Astrocyte of the cerebellum (primary cell): Measurements from ENCODE around the gene ARHGAP33.

ENCODE experiments used
- DNase-seq: peaks from one replicate; pipeline ENCODE4 v3.0.0-alpha.2; 2011; ENCODE audit warnings: low read depth
- H3K4me3 ChIP-seq: 2 replicates; pipeline ENCODE4 v1.5.1; 2011; ENCODE audit warnings: mild to moderate bottlenecking, low read depth, low read length, moderate library complexity
- in situ Hi-C: cut with HindIII; loops from 2 replicates; pipeline ENCODE4 v1.10.0; 2017; ENCODE audit warnings: low sequenced_read_pairs
- TF ChIP-seq, protein P1 (sequence below): IDR thresholded peaks from 2 replicates; pipeline ENCODE4 v1.5.1; 2012; ENCODE audit warnings: low read length, low read depth, moderate library complexity, mild to moderate bottlenecking; ENCODE audit errors: missing control alignments

ARHGAP33 gene

GRCh38 chr19:35775298-35776101, at the start of gene ARHGAP33:
Gene ARHGAP33, plus strand, starts transcription at chr19:35775564. Its CDS starts 95 bp downstream, at chr19:35775659.
- in situ Hi-C loops = no loop called here
- peak; percentile 93 for DNase-seq
- TF ChIP-seq, protein P1, sequence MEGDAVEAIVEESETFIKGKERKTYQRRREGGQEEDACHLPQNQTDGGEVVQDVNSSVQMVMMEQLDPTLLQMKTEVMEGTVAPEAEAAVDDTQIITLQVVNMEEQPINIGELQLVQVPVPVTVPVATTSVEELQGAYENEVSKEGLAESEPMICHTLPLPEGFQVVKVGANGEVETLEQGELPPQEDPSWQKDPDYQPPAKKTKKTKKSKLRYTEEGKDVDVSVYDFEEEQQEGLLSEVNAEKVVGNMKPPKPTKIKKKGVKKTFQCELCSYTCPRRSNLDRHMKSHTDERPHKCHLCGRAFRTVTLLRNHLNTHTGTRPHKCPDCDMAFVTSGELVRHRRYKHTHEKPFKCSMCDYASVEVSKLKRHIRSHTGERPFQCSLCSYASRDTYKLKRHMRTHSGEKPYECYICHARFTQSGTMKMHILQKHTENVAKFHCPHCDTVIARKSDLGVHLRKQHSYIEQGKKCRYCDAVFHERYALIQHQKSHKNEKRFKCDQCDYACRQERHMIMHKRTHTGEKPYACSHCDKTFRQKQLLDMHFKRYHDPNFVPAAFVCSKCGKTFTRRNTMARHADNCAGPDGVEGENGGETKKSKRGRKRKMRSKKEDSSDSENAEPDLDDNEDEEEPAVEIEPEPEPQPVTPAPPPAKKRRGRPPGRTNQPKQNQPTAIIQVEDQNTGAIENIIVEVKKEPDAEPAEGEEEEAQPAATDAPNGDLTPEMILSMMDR = no peak
- peak within 1 kb of the TSS; percentile 66 for H3K4me3 ChIP-seq

DNA sequence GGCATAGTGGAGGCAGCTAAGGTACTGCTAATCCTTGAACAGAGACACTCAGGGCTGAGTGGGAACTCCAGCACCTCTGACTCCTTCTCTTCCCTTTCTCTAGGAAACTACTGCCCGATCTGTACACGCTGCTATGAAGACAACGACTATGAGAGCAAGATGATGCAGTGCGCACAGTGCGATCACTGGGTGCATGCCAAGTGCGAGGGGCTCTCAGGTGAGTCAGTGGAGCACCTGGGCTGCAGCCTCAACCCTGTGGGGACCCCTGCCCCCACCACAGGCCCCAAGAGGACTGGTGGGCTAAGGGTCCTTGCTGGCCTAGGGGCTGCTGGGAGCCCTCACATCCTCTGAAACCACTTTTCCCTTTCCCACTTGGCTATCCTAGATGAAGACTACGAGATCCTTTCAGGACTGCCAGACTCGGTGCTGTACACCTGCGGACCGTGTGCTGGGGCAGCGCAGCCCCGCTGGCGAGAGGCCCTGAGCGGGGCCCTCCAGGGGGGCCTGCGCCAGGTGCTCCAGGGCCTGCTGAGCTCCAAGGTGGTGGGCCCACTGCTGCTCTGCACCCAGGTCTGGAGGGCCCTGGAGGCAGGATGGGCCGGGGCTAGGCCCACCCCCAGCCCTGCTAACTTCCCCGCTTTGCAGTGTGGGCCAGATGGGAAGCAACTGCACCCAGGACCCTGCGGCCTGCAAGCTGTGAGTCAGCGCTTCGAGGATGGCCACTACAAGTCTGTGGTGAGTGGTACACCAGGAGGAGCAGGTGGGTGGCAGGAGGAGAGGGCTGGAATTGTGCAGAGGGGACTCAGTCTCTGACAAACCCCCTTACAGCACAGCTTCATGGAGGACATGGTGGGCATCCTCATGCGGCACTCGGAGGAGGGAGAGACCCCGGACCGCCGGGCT, 48.1 kb upstream of the ARHGAP33 start:
- in situ Hi-C loops = no loop called here
- TF ChIP-seq, protein P1 = no peak
- no peak overlapping the region for H3K4me3 ChIP-seq
- DNase-seq = no peak

GRCh38 chr19:35727956-35728706, 47.2 kb upstream of the ARHGAP33 start:
- DNase-seq = no peak
- TF ChIP-seq, protein P1 = no peak
- in situ Hi-C loops = no loop called here
- H3K4me3 ChIP-seq = no peak overlapping the region

GRCh38 chr19:35729021-35729420, 46.3 kb upstream of the ARHGAP33 start:
- TF ChIP-seq, protein P1 = no peak
- no peak overlapping the region for H3K4me3 ChIP-seq
- in situ Hi-C loops = no loop called here
- no peak for DNase-seq

DNA sequence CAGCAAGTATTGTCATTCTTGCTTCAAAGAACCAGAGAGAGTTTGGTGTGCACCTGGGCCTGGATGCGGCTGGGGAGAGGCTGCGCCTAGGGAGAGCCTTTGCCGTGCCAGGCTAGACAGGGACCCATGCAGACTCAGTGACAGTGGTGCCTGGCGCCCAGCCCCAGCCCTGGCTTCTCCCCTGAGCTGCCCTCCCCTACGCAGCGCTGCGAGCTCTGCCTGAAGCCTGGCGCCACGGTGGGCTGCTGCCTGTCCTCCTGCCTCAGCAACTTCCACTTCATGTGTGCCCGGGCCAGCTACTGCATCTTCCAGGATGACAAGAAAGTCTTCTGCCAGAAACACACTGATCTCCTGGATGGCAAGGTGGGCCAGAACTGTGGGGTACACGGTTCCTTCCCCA, 45.6 kb upstream of the ARHGAP33 start:
- DNase-seq = no peak
- TF ChIP-seq, protein P1 = no peak
- in situ Hi-C loops = no loop called here
- no peak overlapping the region for H3K4me3 ChIP-seq

DNA sequence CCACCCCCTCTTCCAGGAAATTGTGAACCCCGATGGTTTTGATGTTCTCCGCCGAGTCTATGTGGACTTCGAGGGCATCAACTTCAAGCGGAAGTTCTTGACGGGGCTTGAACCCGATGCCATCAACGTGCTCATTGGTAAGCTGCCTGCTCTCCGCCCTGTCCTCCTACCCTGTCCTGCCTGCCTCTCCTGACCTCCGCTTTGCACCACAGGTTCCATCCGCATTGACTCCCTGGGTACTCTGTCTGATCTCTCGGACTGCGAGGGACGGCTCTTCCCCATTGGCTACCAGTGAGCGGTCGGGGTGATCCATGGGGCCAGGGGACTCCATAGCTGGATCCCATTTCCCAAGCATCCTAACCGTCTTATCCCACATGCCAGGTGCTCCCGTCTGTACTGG, 45.0 kb upstream of the ARHGAP33 start:
- H3K4me3 ChIP-seq = no peak overlapping the region
- no peak for DNase-seq
- TF ChIP-seq, protein P1 = no peak
- in situ Hi-C loops = no loop called here
